MM.1S (cell line): ENCODE measurements around the gene ARGLU1.

Experiments used
- DNase-seq: peaks from one replicate; pipeline ENCODE4 v3.0.0-alpha.2; 2015
- H2AFZ ChIP-seq: fragments of 300-600 bp; sonication (generic); 2 replicates; pipeline ENCODE4 v1.6.0; 2016; ENCODE audit warnings: antibody characterized with exemption, low read length
- H3F3A ChIP-seq: fragments of 300-600 bp; sonication (generic); 2 replicates; pipeline ENCODE4 v1.6.1; 2016; ENCODE audit warnings: mild to moderate bottlenecking, antibody characterized with exemption, low read length, moderate library complexity, mixed read lengths; ENCODE audit not compliant: insufficient read depth
- H3K27ac ChIP-seq: fragments of 300-600 bp; sonication (generic); 2 replicates; pipeline ENCODE4 v1.5.1; 2016; ENCODE audit warnings: mild to moderate bottlenecking, low read length
- H3K27me3 ChIP-seq: fragments of 300-600 bp; sonication (generic); replicated peaks from 2 replicates; pipeline ENCODE4 v1.6.0; 2016; ENCODE audit warnings: low read length; ENCODE audit not compliant: insufficient read depth
- H3K36me3 ChIP-seq: fragments of 300-600 bp; sonication (generic); replicated peaks from 2 replicates; pipeline ENCODE4 v1.6.1; 2016; ENCODE audit warnings: mild to moderate bottlenecking, low read length, mixed read lengths; ENCODE audit not compliant: insufficient read depth
- H3K4me1 ChIP-seq: fragments of 300-600 bp; sonication (generic); 2 replicates; pipeline ENCODE4 v1.6.1; 2016; ENCODE audit warnings: low read length, mixed read lengths
- H3K4me2 ChIP-seq: fragments of 300-600 bp; sonication (generic); 2 replicates; pipeline ENCODE4 v1.6.0; 2016; ENCODE audit warnings: low read depth, low read length
- H3K4me3 ChIP-seq: fragments of 300-600 bp; sonication (generic); 2 replicates; pipeline ENCODE4 v1.5.1; 2016; ENCODE audit warnings: low read length, mixed read lengths
- H3K79me2 ChIP-seq: fragments of 300-600 bp; sonication (generic); 2 replicates; pipeline ENCODE4 v1.6.1; 2016; ENCODE audit warnings: mixed run types, low read length, mixed read lengths
- H3K9ac ChIP-seq: fragments of 300-600 bp; sonication (generic); 2 replicates; pipeline ENCODE4 v1.6.1; 2016; ENCODE audit warnings: low read length, mixed read lengths
- H3K9me2 ChIP-seq: fragments of 300-600 bp; sonication (generic); replicated peaks from 2 replicates; pipeline ENCODE4 v1.6.1; 2016; ENCODE audit warnings: mild to moderate bottlenecking, low read length, mixed read lengths; ENCODE audit not compliant: insufficient read depth
- H3K9me3 ChIP-seq: fragments of 300-600 bp; sonication (generic); replicated peaks from 2 replicates; pipeline ENCODE4 v1.6.1; 2016; ENCODE audit warnings: mild to moderate bottlenecking, low read length, mixed read lengths; ENCODE audit not compliant: insufficient read depth
- H4K20me1 ChIP-seq: fragments of 300-600 bp; sonication (generic); 2 replicates; pipeline ENCODE4 v1.6.1; 2016; ENCODE audit warnings: mild to moderate bottlenecking, low read length, moderate library complexity, mixed read lengths; ENCODE audit not compliant: insufficient read depth
- EZH2 ChIP-seq: fragments of 300-600 bp; sonication (generic); optimal IDR thresholded peaks from 2 replicates; pipeline ENCODE3; 2017; ENCODE audit warnings: low read depth, mild to moderate bottlenecking, antibody characterized with exemption, low read length, mixed read lengths
- EZH2phosphoT487 ChIP-seq: fragments of 300-600 bp; sonication (generic); IDR thresholded peaks from 2 replicates; pipeline ENCODE4 v1.6.1; 2018; ENCODE audit warnings: antibody characterized with exemption, low read length
- TF ChIP-seq, protein P1 (sequence below): fragments of 300-600 bp; sonication (generic); IDR thresholded peaks from 2 replicates; pipeline ENCODE4 v1.5.1; 2016; ENCODE audit warnings: antibody characterized with exemption, low read length, mixed read lengths

The ARGLU1 gene

DNA sequence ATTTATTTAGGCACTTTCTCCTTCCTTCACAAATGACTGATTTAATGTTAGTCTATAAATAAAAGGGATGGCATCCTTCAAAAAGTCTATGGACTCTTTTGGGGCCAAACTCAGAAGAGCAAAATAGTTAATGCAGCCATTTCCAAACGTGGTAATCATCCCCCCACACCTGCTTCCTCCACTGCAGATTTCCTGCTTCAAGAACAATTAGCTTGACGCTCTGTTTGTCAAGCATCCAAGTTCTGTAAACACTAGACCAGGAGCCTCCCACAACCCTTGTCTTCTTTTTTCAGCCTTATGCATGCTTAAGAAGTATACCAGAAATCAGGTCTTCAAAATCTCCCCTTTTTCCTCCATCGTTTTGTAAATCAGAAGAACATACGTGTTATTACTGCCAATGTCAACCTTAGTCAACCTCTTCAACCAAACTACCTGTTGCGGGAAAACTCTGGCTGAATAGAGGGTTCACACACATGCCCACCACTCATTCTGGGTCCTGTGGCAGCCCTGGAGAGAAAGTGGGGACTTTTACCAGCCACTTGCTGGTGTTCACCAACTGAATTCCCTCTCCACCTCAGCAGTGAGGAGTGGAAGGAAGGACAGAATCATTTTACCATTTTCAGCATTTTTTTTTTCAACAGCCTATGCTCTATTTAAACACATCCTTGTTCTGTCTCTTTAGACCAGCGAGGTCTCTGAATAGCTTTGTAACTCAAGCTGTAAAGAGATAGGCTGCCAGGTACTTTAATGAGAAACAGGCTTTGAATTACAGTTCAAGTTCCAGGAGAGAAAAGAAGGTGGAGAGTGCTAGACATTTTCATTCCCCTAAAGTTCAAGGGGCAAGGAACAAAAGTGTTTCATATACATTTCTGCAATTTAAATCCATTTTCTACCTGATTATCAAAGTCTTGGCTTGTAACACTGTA lies 71.6 kb downstream of the ARGLU1 start:
- Histone ChIP-seq H3K27me3 (no peaks in the 10 kb centered on the region), H4K20me1 (no peaks in the 10 kb centered on the region), H3K4me2 (no peak overlapping the region), H2AFZ (no peak overlapping the region), H3K9me2 (no peaks in the 10 kb centered on the region), H3K79me2 (no peaks in the 10 kb centered on the region), H3K36me3 (no peaks in the 10 kb centered on the region), H3K4me3 (no peak overlapping the region), H3K9ac (no peak overlapping the region), H3K4me1 (no peaks in the 10 kb centered on the region), H3F3A (no peaks in the 10 kb centered on the region), H3K27ac (no peak overlapping the region), H3K9me3 (no peaks in the 10 kb centered on the region)
- no peak for DNase-seq
- no peak for TF ChIP-seq EZH2phosphoT487

GRCh38 chr13:106494936-106495335 lies 73.0 kb downstream of the ARGLU1 start:
- no peak overlapping the region for H2AFZ ChIP-seq
- no peaks in the 10 kb centered on the region for H3K27me3 ChIP-seq
- no peak overlapping the region for H3K27ac ChIP-seq
- H3K9me2 ChIP-seq = no peaks in the 10 kb centered on the region
- H3K9ac ChIP-seq = no peak overlapping the region
- no peaks in the 10 kb centered on the region for H3K4me1 ChIP-seq
- H4K20me1 ChIP-seq = no peaks in the 10 kb centered on the region
- no peaks in the 10 kb centered on the region for H3F3A ChIP-seq
- H3K79me2 ChIP-seq = no peaks in the 10 kb centered on the region
- TF ChIP-seq EZH2 (no peak), EZH2phosphoT487 (no peak)
- TF ChIP-seq, protein P1, sequence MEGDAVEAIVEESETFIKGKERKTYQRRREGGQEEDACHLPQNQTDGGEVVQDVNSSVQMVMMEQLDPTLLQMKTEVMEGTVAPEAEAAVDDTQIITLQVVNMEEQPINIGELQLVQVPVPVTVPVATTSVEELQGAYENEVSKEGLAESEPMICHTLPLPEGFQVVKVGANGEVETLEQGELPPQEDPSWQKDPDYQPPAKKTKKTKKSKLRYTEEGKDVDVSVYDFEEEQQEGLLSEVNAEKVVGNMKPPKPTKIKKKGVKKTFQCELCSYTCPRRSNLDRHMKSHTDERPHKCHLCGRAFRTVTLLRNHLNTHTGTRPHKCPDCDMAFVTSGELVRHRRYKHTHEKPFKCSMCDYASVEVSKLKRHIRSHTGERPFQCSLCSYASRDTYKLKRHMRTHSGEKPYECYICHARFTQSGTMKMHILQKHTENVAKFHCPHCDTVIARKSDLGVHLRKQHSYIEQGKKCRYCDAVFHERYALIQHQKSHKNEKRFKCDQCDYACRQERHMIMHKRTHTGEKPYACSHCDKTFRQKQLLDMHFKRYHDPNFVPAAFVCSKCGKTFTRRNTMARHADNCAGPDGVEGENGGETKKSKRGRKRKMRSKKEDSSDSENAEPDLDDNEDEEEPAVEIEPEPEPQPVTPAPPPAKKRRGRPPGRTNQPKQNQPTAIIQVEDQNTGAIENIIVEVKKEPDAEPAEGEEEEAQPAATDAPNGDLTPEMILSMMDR = no peak
- H3K4me3 ChIP-seq = no peak overlapping the region
- H3K4me2 ChIP-seq = no peak overlapping the region
- H3K36me3 ChIP-seq = no peaks in the 10 kb centered on the region
- DNase-seq = no peak
- no peaks in the 10 kb centered on the region for H3K9me3 ChIP-seq

DNA sequence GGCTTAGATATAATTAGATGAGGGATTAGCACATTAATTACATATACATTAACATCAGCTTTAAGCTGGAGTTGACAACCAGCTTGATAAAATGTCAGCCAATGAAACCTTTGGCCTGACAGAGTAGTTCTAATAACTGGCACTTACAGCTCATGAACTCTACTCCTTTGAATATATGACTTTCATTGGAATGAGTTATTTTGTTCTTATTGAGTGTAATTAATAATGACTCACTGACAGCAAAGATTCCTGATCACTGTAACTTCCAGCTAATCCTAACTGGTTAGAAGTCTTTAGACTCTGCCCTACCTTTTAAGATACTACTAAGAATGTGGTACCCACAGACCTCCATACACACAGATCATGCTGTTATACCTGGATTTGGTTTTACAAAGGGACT lies 73.4 kb downstream of the ARGLU1 start:
- Histone ChIP-seq H3K27ac (no peak overlapping the region), H3F3A (no peaks in the 10 kb centered on the region), H3K9me2 (no peaks in the 10 kb centered on the region), H3K4me1 (no peaks in the 10 kb centered on the region), H3K36me3 (no peaks in the 10 kb centered on the region), H3K79me2 (no peaks in the 10 kb centered on the region), H4K20me1 (no peaks in the 10 kb centered on the region), H3K27me3 (no peaks in the 10 kb centered on the region), H3K9me3 (no peaks in the 10 kb centered on the region), H3K4me2 (no peak overlapping the region), H2AFZ (no peak overlapping the region), H3K4me3 (no peak overlapping the region), H3K9ac (no peak overlapping the region)
- TF ChIP-seq EZH2 = no peak
- TF ChIP-seq EZH2phosphoT487 = no peak
- TF ChIP-seq, protein P1 = no peak
- DNase-seq = no peak
